Measurements from ENCODE around the gene CACNA2D4.

Gene CACNA2D4

GRCh38 chr12:1773937-1774655 lies 144.4 kb downstream of the CACNA2D4 start:
- no peaks in the 10 kb centered on the region for H3K9me3 ChIP-seq (ENCODE audit: control insufficient read depth in 5 of 5, low read length in 5 of 5)
- peaks cover 9 to 13% (median 11%) of the 10 kb centered on the region in 5 donors for H3K36me3 ChIP-seq (ENCODE audit: control insufficient read depth in 5 of 5, insufficient read depth in 5 of 5, low read length in 5 of 5)
- peaks cover 0 to 54% (median 38%) of the 10 kb centered on the region in 5 donors for H3K4me1 ChIP-seq (ENCODE audit: control insufficient read depth in 5 of 5, insufficient read depth in 5 of 5, low read length in 5 of 5)
- no peak overlapping the region for H3K4me3 ChIP-seq (ENCODE audit: low read depth in 1 of 5, low read length in 5 of 5)
- H3K27ac ChIP-seq (ENCODE audit: low read depth, low read length), result peak overlapping the region; percentile 56
- no peaks in the 10 kb centered on the region for H3K27me3 ChIP-seq (ENCODE audit: control insufficient read depth in 5 of 5, insufficient read depth in 4 of 5, low read length in 5 of 5)
- peak overlapping the region in 1 of 5 donors; percentile 63 for H3K9ac ChIP-seq (ENCODE audit: low read length in 5 of 5)

GRCh38 chr12:1769809-1770494 lies 148.5 kb downstream of the CACNA2D4 start:
- Histone ChIP-seq H3K36me3 (ENCODE audit: control insufficient read depth in 5 of 5, insufficient read depth in 5 of 5, low read length in 5 of 5) (peaks cover 8 to 13% (median 9%) of the 10 kb centered on the region in 5 donors), H3K27me3 (ENCODE audit: control insufficient read depth in 5 of 5, insufficient read depth in 4 of 5, low read length in 5 of 5) (no peaks in the 10 kb centered on the region), H3K4me1 (ENCODE audit: control insufficient read depth in 5 of 5, insufficient read depth in 5 of 5, low read length in 5 of 5) (peaks cover 0 to 38% (median 13%) of the 10 kb centered on the region in 5 donors), H3K9ac (ENCODE audit: low read length in 5 of 5) (no peak overlapping the region), H3K4me3 (ENCODE audit: low read depth in 1 of 5, low read length in 5 of 5) (no peak overlapping the region), H3K9me3 (ENCODE audit: control insufficient read depth in 5 of 5, low read length in 5 of 5) (no peaks in the 10 kb centered on the region), H3K27ac (ENCODE audit: low read depth, low read length) (peak overlapping the region; percentile 43)

GRCh38 chr12:1768615-1769014 lies 149.8 kb downstream of the CACNA2D4 start:
- peaks cover 0 to 28% (median 3%) of the 10 kb centered on the region in 5 donors for H3K4me1 ChIP-seq (ENCODE audit: control insufficient read depth in 5 of 5, insufficient read depth in 5 of 5, low read length in 5 of 5)
- no peak overlapping the region for H3K9ac ChIP-seq (ENCODE audit: low read length in 5 of 5)
- no peaks in the 10 kb centered on the region for H3K9me3 ChIP-seq (ENCODE audit: control insufficient read depth in 5 of 5, low read length in 5 of 5)
- H3K27ac ChIP-seq (ENCODE audit: low read depth, low read length), result peak overlapping the region; percentile 42
- H3K27me3 ChIP-seq (ENCODE audit: control insufficient read depth in 5 of 5, insufficient read depth in 4 of 5, low read length in 5 of 5), result no peaks in the 10 kb centered on the region
- no peak overlapping the region for H3K4me3 ChIP-seq (ENCODE audit: low read depth in 1 of 5, low read length in 5 of 5)
- peaks cover 6 to 10% (median 7%) of the 10 kb centered on the region in 5 donors for H3K36me3 ChIP-seq (ENCODE audit: control insufficient read depth in 5 of 5, insufficient read depth in 5 of 5, low read length in 5 of 5)

GRCh38 chr12:1767407-1768090 lies 150.9 kb downstream of the CACNA2D4 start:
- Histone ChIP-seq H3K9me3 (ENCODE audit: control insufficient read depth in 5 of 5, low read length in 5 of 5) (no peaks in the 10 kb centered on the region), H3K4me1 (ENCODE audit: control insufficient read depth in 5 of 5, insufficient read depth in 5 of 5, low read length in 5 of 5) (peaks cover 0 to 20% (median 3%) of the 10 kb centered on the region in 5 donors), H3K4me3 (ENCODE audit: low read depth in 1 of 5, low read length in 5 of 5) (no peak overlapping the region), H3K27me3 (ENCODE audit: control insufficient read depth in 5 of 5, insufficient read depth in 4 of 5, low read length in 5 of 5) (no peaks in the 10 kb centered on the region), H3K27ac (ENCODE audit: low read depth, low read length) (peak overlapping the region; percentile 42), H3K9ac (ENCODE audit: low read length in 5 of 5) (peak overlapping the region in 1 of 5 donors; percentile 40), H3K36me3 (ENCODE audit: control insufficient read depth in 5 of 5, insufficient read depth in 5 of 5, low read length in 5 of 5) (peaks cover 3 to 6% (median 4%) of the 10 kb centered on the region in 5 donors)

DNA sequence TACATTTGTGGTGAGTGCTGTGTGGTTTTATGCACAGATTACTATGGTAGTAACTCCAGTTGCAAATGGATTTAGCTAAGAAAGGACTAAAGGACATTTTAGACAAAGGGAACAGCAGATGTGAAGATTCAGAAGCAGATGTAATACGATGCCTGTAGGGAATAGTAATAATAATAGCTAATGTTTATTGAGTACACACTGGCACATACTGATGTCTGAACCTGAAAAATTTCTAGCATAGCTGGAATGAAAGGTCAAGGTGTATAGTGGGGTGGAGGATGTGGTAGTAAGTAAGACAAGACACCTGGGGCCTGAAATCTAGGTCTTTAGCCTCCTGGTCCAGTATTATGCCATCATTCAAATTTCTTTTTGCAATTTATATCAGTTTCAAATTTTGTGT lies 152.3 kb downstream of the CACNA2D4 start:
- H3K27ac ChIP-seq (ENCODE audit: low read depth, low read length), result no peak overlapping the region
- no peak overlapping the region for H3K9ac ChIP-seq (ENCODE audit: low read length in 5 of 5)
- H3K27me3 ChIP-seq (ENCODE audit: control insufficient read depth in 5 of 5, insufficient read depth in 4 of 5, low read length in 5 of 5), result no peaks in the 10 kb centered on the region
- peaks cover 3 to 6% (median 4%) of the 10 kb centered on the region in 5 donors for H3K36me3 ChIP-seq (ENCODE audit: control insufficient read depth in 5 of 5, insufficient read depth in 5 of 5, low read length in 5 of 5)
- H3K4me3 ChIP-seq (ENCODE audit: low read depth in 1 of 5, low read length in 5 of 5), result no peak overlapping the region
- H3K9me3 ChIP-seq (ENCODE audit: control insufficient read depth in 5 of 5, low read length in 5 of 5), result no peaks in the 10 kb centered on the region
- H3K4me1 ChIP-seq (ENCODE audit: control insufficient read depth in 5 of 5, insufficient read depth in 5 of 5, low read length in 5 of 5), result peaks cover 0 to 26% (median 7%) of the 10 kb centered on the region in 5 donors

DNA sequence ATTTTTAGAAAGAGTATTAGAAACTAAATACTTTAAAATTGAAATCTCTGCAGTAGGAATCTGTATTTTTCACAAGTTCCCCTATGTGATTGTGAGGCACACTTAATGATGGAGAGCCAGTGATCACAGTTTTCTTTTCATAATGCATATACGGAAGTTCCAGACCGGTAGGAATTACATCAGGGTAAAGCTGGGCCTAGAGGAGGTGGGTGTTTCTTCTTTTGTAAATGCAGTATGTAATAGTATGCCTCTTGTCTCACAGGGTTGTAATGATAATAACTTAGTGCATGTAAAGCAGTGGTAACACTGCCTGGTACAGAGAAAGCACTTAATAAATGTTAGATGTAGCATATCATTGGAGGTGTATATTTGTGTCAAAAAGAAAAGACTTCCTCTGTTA lies 155.3 kb downstream of the CACNA2D4 start:
- Histone ChIP-seq H3K4me3 (ENCODE audit: low read depth in 1 of 5, low read length in 5 of 5) (no peak overlapping the region), H3K27ac (ENCODE audit: low read depth, low read length) (no peak overlapping the region), H3K9me3 (ENCODE audit: control insufficient read depth in 5 of 5, low read length in 5 of 5) (no peaks in the 10 kb centered on the region), H3K4me1 (ENCODE audit: control insufficient read depth in 5 of 5, insufficient read depth in 5 of 5, low read length in 5 of 5) (peaks cover 0 to 15% (median 3%) of the 10 kb centered on the region in 5 donors), H3K9ac (ENCODE audit: low read length in 5 of 5) (no peak overlapping the region), H3K36me3 (ENCODE audit: control insufficient read depth in 5 of 5, insufficient read depth in 5 of 5, low read length in 5 of 5) (peaks cover 0 to 6% (median 4%) of the 10 kb centered on the region in 5 donors), H3K27me3 (ENCODE audit: control insufficient read depth in 5 of 5, insufficient read depth in 4 of 5, low read length in 5 of 5) (no peaks in the 10 kb centered on the region)

GRCh38 chr12:1761857-1762256 lies 156.6 kb downstream of the CACNA2D4 start:
- Histone ChIP-seq H3K4me3 (ENCODE audit: low read depth in 1 of 5, low read length in 5 of 5) (no peak overlapping the region), H3K27me3 (ENCODE audit: control insufficient read depth in 5 of 5, insufficient read depth in 4 of 5, low read length in 5 of 5) (no peaks in the 10 kb centered on the region), H3K36me3 (ENCODE audit: control insufficient read depth in 5 of 5, insufficient read depth in 5 of 5, low read length in 5 of 5) (peaks cover 8 to 17% (median 10%) of the 10 kb centered on the region in 5 donors), H3K9ac (ENCODE audit: low read length in 5 of 5) (no peak overlapping the region), H3K4me1 (ENCODE audit: control insufficient read depth in 5 of 5, insufficient read depth in 5 of 5, low read length in 5 of 5) (peaks cover 0 to 15% (median 3%) of the 10 kb centered on the region in 5 donors), H3K27ac (ENCODE audit: low read depth, low read length) (no peak overlapping the region), H3K9me3 (ENCODE audit: control insufficient read depth in 5 of 5, low read length in 5 of 5) (no peaks in the 10 kb centered on the region)

DNA sequence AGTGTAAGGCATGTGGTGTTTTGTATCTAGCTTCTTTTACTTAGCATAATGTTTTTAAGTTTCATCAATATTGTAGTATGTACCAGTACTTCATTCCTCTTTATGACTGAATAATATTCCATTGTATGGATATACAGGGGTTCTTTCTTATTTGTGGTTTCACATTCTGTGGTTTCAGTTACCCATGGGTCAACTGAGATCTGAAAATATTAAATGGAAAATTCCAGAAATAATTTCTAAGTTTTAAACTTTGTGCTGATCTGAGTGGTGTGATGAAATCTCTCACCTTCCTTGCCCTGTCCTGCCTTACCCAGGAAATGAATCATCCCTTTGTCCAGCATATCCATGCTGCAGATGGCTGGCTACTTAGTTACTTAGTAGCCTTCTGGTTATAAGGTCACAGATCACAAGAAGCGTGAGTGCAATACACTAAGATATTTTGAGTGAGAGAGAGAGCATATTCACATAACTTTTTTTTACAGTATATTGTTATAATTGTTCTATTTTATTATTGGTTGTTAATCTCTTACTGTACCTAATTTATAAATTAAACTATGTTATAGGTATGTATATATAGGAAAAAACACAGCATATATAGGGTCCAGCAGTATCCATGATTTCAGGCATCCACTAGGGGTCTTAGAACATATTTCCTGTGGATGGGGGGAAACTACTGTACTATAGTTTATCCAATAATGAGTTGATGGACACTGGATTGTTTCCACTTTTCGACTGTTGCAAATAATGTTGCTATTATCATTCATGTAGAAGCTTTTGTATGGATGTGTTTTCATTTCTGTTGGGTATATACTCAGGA lies 157.7 kb downstream of the CACNA2D4 start:
- Histone ChIP-seq H3K9ac (ENCODE audit: low read length in 5 of 5) (no peak overlapping the region), H3K9me3 (ENCODE audit: control insufficient read depth in 5 of 5, low read length in 5 of 5) (no peaks in the 10 kb centered on the region), H3K4me1 (ENCODE audit: control insufficient read depth in 5 of 5, insufficient read depth in 5 of 5, low read length in 5 of 5) (peaks cover 0 to 15% (median 3%) of the 10 kb centered on the region in 5 donors), H3K27ac (ENCODE audit: low read depth, low read length) (peak overlapping the region; percentile 84), H3K27me3 (ENCODE audit: control insufficient read depth in 5 of 5, insufficient read depth in 4 of 5, low read length in 5 of 5) (no peaks in the 10 kb centered on the region), H3K4me3 (ENCODE audit: low read depth in 1 of 5, low read length in 5 of 5) (no peak overlapping the region), H3K36me3 (ENCODE audit: control insufficient read depth in 5 of 5, insufficient read depth in 5 of 5, low read length in 5 of 5) (peaks cover 8 to 17% (median 12%) of the 10 kb centered on the region in 5 donors)

DNA sequence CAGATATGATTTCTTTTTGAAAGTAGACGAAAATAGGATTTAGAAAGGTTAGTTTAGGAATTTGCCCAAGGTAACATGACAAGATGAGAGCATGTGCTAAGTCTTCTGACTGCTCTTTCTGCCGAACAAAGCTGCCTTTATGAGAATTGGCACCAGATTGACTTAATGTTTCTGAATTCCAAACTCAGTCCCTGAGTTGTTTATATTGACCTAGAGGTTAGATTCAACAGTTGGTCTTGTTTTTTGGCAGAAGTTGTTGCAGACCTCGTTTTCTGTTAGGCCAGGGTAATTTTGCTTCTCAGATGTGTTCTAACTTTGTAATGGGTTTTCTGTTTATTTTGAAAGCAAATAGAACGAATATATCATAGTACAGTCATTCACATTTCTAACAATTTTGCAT lies 159.6 kb downstream of the CACNA2D4 start:
- Histone ChIP-seq H3K36me3 (ENCODE audit: control insufficient read depth in 5 of 5, insufficient read depth in 5 of 5, low read length in 5 of 5) (peaks cover 16 to 32% (median 18%) of the 10 kb centered on the region in 5 donors), H3K9me3 (ENCODE audit: control insufficient read depth in 5 of 5, low read length in 5 of 5) (no peaks in the 10 kb centered on the region), H3K27me3 (ENCODE audit: control insufficient read depth in 5 of 5, insufficient read depth in 4 of 5, low read length in 5 of 5) (no peaks in the 10 kb centered on the region), H3K4me1 (ENCODE audit: control insufficient read depth in 5 of 5, insufficient read depth in 5 of 5, low read length in 5 of 5) (peaks cover 0 to 15% (median 3%) of the 10 kb centered on the region in 5 donors), H3K4me3 (ENCODE audit: low read depth in 1 of 5, low read length in 5 of 5) (no peak overlapping the region), H3K27ac (ENCODE audit: low read depth, low read length) (peak overlapping the region; percentile 60), H3K9ac (ENCODE audit: low read length in 5 of 5) (no peak overlapping the region)
